RWPE2 (cell line): ENCODE measurements around the gene OR12D3.

ENCODE experiments used
- ATAC-seq: fragments of 200-7000 bp; cut with Tn5 transposase; 3 replicates; pipeline ENCODE4 v1.9.1; 2021; ENCODE audit warnings: low read depth
- DNase-seq: peaks from one replicate; pipeline ENCODE4 v3.0.0-alpha.2; 2020; ENCODE audit warnings: low spot score
- H3K27ac ChIP-seq: fragments of 450-650 bp; 2 replicates; pipeline ENCODE4 v1.5.1; 2017; ENCODE audit warnings: mild to moderate bottlenecking; ENCODE audit not compliant: poor library complexity, severe bottlenecking
- H3K27me3 ChIP-seq: fragments of 250-450 bp; sonication (Bioruptor Pico); 2 replicates; pipeline ENCODE4 v1.5.1; 2021; ENCODE audit warnings: mild to moderate bottlenecking, moderate library complexity; ENCODE audit not compliant: insufficient read depth, poor library complexity, severe bottlenecking
- H3K36me3 ChIP-seq: fragments of 250-450 bp; sonication (Bioruptor Pico); 2 replicates; pipeline ENCODE4 v1.5.1; 2020; ENCODE audit warnings: low read depth, mild to moderate bottlenecking, moderate library complexity
- H3K4me1 ChIP-seq: fragments of 250-450 bp; sonication (Bioruptor Pico); 2 replicates; pipeline ENCODE4 v1.5.1; 2021; ENCODE audit warnings: mild to moderate bottlenecking, moderate library complexity; ENCODE audit not compliant: insufficient read depth, poor library complexity, severe bottlenecking
- H3K4me3 ChIP-seq: fragments of 250-450 bp; sonication (Bioruptor Pico); 2 replicates; pipeline ENCODE4 v1.5.1; 2021; ENCODE audit warnings: mild to moderate bottlenecking, moderate library complexity; ENCODE audit not compliant: severe bottlenecking
- H3K9me3 ChIP-seq: fragments of 250-450 bp; sonication (Bioruptor Pico); 2 replicates; pipeline ENCODE4 v1.5.1; 2021; ENCODE audit warnings: mild to moderate bottlenecking, moderate library complexity; ENCODE audit not compliant: severe bottlenecking
- TF ChIP-seq, protein P1 (sequence below): fragments of 450-650 bp; IDR thresholded peaks from one replicate; pipeline ENCODE4 v1.5.1; 2017; ENCODE audit warnings: mild to moderate bottlenecking, moderate library complexity; ENCODE audit not compliant: poor library complexity, severe bottlenecking

Gene OR12D3, protein sequence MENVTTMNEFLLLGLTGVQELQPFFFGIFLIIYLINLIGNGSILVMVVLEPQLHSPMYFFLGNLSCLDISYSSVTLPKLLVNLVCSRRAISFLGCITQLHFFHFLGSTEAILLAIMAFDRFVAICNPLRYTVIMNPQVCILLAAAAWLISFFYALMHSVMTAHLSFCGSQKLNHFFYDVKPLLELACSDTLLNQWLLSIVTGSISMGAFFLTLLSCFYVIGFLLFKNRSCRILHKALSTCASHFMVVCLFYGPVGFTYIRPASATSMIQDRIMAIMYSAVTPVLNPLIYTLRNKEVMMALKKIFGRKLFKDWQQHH

DNA sequence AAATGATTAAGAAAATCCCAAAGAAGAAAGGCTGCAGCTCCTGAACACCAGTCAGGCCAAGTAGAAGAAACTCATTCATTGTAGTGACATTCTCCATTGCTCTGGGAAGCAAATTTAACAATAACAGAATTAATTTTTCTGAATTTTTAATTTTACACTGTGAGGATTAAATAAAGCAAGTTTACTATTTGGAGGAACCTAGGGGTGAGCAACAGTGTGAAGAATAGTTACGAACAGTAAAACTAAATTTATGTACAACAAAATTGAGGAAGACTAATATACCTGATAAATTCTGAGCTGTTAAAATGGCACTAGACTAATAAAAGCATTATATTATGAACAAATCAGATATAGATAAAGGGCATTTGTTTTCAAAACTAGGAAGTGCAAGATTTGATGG is at the start of gene OR12D3:
Gene OR12D3 (minus strand): TSS at position 101 of the 400 bp plus-strand sequence. CDS start 4 bp downstream, at position 97.
- DNase-seq, result no peak
- Histone ChIP-seq H3K4me1 (no peaks in the 10 kb centered on the region), H3K4me3 (no peak within 1 kb of the TSS), H3K36me3 (no peaks in the 10 kb centered on the region), H3K27ac (no peak within 1 kb of the TSS), H3K9me3 (no peaks in the 10 kb centered on the region), H3K27me3 (peaks cover 8% of the 10 kb centered on the region)
- TF ChIP-seq, protein P1, sequence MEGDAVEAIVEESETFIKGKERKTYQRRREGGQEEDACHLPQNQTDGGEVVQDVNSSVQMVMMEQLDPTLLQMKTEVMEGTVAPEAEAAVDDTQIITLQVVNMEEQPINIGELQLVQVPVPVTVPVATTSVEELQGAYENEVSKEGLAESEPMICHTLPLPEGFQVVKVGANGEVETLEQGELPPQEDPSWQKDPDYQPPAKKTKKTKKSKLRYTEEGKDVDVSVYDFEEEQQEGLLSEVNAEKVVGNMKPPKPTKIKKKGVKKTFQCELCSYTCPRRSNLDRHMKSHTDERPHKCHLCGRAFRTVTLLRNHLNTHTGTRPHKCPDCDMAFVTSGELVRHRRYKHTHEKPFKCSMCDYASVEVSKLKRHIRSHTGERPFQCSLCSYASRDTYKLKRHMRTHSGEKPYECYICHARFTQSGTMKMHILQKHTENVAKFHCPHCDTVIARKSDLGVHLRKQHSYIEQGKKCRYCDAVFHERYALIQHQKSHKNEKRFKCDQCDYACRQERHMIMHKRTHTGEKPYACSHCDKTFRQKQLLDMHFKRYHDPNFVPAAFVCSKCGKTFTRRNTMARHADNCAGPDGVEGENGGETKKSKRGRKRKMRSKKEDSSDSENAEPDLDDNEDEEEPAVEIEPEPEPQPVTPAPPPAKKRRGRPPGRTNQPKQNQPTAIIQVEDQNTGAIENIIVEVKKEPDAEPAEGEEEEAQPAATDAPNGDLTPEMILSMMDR, result no peak
- no peak for ATAC-seq

DNA sequence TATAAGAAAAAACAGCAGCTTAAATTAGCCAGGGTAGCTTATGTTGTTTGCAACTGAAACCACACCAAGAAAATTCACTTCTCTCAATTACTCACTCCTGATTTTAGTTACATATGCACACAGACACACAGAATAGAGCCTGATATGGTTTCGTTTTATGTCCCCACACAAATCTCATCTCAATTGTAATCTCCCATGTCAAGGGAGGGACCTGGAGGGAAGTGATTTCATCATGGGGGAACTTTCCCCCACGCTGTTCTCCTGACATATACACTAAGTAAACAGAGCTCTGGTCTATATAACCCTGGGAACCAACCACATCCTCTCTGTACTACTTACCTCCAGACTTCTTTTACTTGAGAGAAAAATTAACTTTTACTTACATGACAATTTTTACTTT is 49.5 kb upstream of the OR12D3 start:
- Histone ChIP-seq H3K36me3 (no peaks in the 10 kb centered on the region), H3K4me1 (no peaks in the 10 kb centered on the region), H3K27me3 (peaks cover 27% of the 10 kb centered on the region), H3K4me3 (no peak overlapping the region), H3K27ac (no peak overlapping the region), H3K9me3 (no peaks in the 10 kb centered on the region)
- ATAC-seq, result no peak
- no peak for DNase-seq
- TF ChIP-seq, protein P1, result no peak

DNA sequence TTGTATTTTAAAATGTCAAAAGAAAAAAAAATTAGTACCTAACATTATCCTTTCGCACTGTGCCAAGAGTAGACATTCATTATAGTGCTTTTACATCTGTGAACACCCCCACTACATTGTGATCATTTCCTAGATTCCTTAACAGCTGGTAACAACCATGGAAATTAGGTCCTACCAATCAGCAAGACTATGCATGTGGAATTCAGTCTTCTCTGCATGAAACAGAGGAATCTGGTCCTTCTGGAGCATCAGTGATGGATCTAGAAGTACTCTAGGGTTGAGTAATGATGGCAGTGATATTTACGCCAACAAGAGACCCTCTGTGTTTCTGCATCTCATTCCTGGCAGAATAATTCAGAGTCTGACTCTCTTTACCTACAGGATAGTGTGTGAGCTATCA is 49.1 kb upstream of the OR12D3 start:
- no peak for DNase-seq
- Histone ChIP-seq H3K27me3 (peaks cover 27% of the 10 kb centered on the region), H3K27ac (no peak overlapping the region), H3K4me1 (no peaks in the 10 kb centered on the region), H3K9me3 (no peaks in the 10 kb centered on the region), H3K36me3 (no peaks in the 10 kb centered on the region), H3K4me3 (no peak overlapping the region)
- ATAC-seq, result no peak
- TF ChIP-seq, protein P1, result no peak

DNA sequence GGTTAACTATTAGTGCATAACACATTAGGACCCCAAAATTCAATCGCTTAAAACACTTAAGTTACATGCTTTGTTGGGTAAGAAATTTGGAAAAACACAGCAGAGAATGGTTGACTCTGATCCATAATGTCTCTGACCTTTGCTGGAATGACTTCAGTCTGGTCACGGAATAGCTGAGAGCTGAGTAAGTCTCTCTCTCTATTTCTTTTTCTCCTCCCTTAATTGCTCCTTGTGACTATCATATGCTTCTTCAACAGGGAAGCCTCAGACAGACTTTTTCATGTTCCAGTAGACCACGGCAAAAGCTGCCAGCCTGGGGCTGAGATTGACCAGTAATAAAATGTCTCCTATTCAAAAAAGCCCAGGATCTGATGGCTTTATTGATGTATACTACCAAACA is 44.4 kb upstream of the OR12D3 start:
- ATAC-seq, result no peak
- peaks cover 22% of the 10 kb centered on the region for H3K27me3 ChIP-seq
- no peak overlapping the region for H3K4me3 ChIP-seq
- H3K4me1 ChIP-seq, result no peaks in the 10 kb centered on the region
- TF ChIP-seq, protein P1, result no peak
- no peak overlapping the region for H3K27ac ChIP-seq
- no peaks in the 10 kb centered on the region for H3K9me3 ChIP-seq
- no peaks in the 10 kb centered on the region for H3K36me3 ChIP-seq
- DNase-seq, result no peak

DNA sequence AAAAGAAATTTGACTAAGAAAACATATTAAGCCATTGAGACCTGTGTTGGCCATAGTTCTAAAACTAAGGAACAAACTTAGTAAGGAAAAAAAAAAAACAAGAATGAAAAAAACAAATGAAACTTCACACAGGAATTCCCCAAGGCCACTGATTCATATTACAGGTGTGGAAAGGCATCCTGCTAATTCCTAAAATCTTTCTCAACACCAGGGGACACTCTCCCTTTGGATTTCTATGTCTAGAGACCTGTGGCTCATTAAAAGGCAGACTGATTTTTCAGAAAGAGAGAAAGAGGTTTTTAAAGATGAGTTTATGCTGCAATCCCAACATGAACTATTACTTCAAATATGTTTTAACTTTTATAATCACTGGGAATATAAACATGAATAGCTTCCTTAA is 39.5 kb upstream of the OR12D3 start, which contains the start of gene OR12D1:
Gene OR12D1 (plus strand): TSS at position 341 of the 400 bp plus-strand sequence.
- H3K4me1 ChIP-seq, result no peaks in the 10 kb centered on the region
- ATAC-seq, result peak; percentile 64; the same call in 2 of the 3 replicates
- DNase-seq, result no peak
- TF ChIP-seq, protein P1, result peak; percentile 38
- peaks cover 9% of the 10 kb centered on the region for H3K27me3 ChIP-seq
- no peak within 1 kb of the TSS for H3K27ac ChIP-seq
- peaks cover 3% of the 10 kb centered on the region for H3K9me3 ChIP-seq
- H3K4me3 ChIP-seq, result no peak within 1 kb of the TSS
- no peaks in the 10 kb centered on the region for H3K36me3 ChIP-seq
